GM18499 (cell line): ENCODE results near the gene NPLOC4.
"Not testable (repeated sequence)": the region's sequence is repeated elsewhere in the genome, so short reads cannot be mapped to it uniquely, and the experiment has no call there.

Experiments
- ATAC-seq: cut with Tn5 transposase; IDR thresholded peaks from one replicate; pipeline ENCODE4 v1.9.1; 2021; ENCODE audit warnings: moderate number of reproducible peaks; ENCODE audit not compliant: insufficient read depth, unreplicated experiment

The NPLOC4 gene

GRCh38 chr17:81641825-81642489 is 5.0 kb upstream of the NPLOC4 start:
- no peak for ATAC-seq

GRCh38 chr17:81640011-81640410 is 3.1 kb upstream of the NPLOC4 start:
- ATAC-seq: no peak

DNA sequence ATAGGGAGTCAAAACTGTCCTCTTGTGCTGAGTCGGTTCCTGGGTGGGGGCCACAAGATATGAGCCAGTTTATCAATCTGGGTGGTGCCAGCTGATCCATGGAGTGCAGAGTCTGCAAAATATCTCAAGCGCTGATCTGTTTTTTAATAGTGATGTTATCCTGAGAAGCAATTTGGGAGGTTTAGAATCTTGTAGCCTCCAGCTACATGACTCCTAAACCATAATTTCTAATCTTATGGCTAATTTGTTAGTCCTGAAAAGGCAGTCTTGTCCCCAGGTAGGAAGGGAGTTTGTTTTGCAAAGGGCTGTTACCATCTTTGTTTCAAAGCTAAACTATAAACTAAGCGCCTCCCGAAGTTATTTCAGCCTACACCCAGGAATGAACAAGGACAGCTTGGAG is 1.8 kb upstream of the NPLOC4 start:
- ATAC-seq: no peak

GRCh38 chr17:81635973-81636504 is 873 bp downstream of the NPLOC4 start:
- ATAC-seq: no peak

DNA sequence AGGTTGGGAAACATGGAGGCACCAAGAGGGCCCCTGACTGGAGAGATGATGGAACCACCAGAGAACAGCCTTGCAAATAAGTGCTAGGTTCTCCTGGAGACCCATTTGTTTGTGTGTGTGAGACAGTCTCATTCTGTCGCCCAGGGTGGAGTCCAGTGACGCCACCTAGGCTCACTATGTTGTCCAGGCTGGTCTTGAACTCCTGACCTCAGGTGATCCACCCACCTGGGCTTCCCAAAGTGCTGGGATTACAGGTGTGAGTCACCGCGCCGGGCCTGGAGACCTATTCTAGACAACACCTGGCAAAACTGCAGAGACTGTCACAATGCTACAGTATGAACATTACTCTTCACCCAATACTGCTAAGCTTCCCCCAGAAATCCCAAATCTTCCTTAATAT is 1.5 kb downstream of the NPLOC4 start:
- no peak for ATAC-seq

- no peak for ATAC-seq
Measured at GRCh38 chr17:81631482-81631881, 5.4 kb downstream of the NPLOC4 start.

GRCh38 chr17:81630274-81630673 is 6.6 kb downstream of the NPLOC4 start:
- no peak for ATAC-seq

GRCh38 chr17:81621494-81622130 is 15.3 kb downstream of the NPLOC4 start:
- no peak for ATAC-seq

GRCh38 chr17:81618307-81618706 is 18.6 kb downstream of the NPLOC4 start:
- ATAC-seq: not testable (repeated sequence)

- ATAC-seq: no peak
Measured at GRCh38 chr17:81616877-81617276, 20.0 kb downstream of the NPLOC4 start.

GRCh38 chr17:81615401-81615930 is 21.4 kb downstream of the NPLOC4 start:
- ATAC-seq: no peak

GRCh38 chr17:81612172-81612970 is 24.5 kb downstream of the NPLOC4 start:
- ATAC-seq: no peak

DNA sequence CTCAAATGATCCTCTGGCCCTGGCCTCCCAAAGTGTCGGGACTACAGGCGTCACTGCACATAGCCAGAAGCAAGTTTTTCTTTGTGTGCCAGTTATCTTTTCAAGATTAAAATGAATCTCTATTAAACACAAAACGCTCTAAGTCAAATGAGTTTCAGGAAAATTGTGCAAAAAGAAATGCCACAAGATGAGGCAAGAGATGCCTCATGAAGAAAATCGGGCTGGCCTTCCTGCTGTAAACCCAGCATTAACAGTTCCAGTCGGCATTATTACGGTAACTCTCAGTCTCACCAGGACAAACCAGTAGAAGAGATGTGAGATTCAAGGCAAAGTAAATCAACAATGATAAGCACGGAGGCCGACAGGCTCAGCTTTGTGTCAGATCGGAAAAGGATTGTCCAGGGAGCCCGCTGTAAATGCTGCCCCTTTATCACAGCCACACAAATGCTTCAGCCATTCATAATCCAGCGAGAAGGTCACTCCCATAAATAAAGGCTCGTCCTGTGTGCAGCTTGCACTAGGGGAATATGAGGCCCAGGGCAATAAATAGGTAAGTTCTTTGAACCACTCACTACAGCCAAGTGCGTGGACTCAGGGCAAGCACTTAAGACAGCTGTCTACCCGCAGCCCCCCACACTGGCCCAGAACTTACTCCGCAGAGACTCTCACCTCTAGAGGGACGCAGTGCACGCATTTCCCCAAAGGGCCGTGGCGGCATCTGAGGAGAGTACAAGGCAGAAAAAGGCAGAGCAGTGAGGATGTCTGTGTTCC is 27.2 kb downstream of the NPLOC4 start:
- ATAC-seq: no peak

DNA sequence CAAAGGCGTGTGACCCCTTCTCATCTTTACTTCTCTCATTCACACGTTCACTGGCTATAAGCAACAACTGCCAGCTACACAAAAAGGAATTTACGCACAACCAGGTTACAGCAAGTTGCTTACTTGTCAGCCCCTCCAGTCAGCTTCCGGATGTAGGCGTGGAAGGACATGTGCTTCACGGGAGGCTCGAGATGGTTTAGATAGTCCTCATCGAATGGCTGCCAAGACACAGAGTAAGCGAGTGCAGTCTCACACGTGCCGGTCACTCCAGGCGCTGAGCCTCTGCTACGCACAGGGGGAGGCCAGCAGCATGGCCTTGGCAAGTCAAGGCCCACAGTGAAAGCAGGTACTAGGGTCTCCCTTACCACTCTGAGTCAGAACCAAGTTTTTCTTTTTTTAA is 28.3 kb downstream of the NPLOC4 start:
- no peak for ATAC-seq

GRCh38 chr17:81608082-81608481 is 28.8 kb downstream of the NPLOC4 start:
- no peak for ATAC-seq

GRCh38 chr17:81607431-81607830 is 29.5 kb downstream of the NPLOC4 start:
- no peak for ATAC-seq

DNA sequence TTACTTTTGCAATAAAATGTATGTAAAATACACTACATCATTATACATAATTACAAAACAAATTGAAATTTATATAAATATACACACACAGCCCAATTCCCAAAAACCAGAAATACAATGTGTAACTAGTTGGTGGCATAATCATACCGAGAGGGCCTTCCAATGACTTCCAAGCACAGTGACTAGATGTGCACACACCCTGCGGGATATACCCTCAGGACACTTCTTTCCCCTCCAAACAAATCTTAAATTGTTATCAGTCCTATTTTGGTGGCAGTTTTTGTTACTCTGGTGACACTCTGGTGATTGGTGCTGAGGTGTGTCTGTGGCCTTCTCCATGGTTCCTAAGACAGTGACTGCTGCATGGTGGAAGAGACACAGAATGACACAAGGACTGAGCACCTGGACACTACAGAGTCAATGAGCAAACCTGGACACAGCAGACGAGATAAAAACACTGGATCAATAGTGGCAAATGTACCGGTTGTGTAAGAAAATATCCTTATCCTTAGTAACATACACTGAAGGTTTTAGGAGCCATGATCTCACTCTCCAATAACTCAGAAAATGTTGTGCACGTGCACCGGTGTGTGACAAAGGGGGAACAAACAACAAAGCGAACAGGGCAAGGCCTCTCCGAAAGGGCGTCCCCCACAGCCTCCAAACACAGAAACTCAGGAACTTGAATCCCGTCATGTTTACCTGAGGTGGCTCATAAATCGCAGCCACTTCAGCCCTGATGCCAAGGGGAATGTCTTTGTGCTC is 32.9 kb downstream of the NPLOC4 start:
- no peak for ATAC-seq

- no peak for ATAC-seq
Measured at GRCh38 chr17:81601525-81602120, 35.3 kb downstream of the NPLOC4 start.
